ENCODE results near the gene ADAMTS18. TPM values are rescaled to one million over a fixed set of nuclear protein-coding genes. Genes with fewer than 3 reads are reported as not detected.

ADAMTS18 gene
- total and polyA plus RNA-seq, 9 of the 15 experiments (the other 6 are each of a cell fraction or from before 2014, with no cell fraction given) = not detected

GRCh38 chr16:77424871-77425604 is 9.8 kb downstream of the ADAMTS18 start:
- no peak for TF ChIP-seq ZSCAN29 (IDR thresholded peaks at IDR 0.05)
- TF ChIP-seq FOXA3 (CRISPR knock-in tag; conservative IDR thresholded peaks at IDR 0.05 in 1 of 2, IDR thresholded peaks at IDR 0.05 in 1 of 2) = no peak
- no peak for TF ChIP-seq ZNF76 (CRISPR knock-in tag; IDR thresholded peaks at IDR 0.05; ENCODE audit: borderline replicate concordance)
- no peak for TF ChIP-seq ZNF584 (CRISPR knock-in tag; IDR thresholded peaks at IDR 0.05; ENCODE audit: low read depth)
- TF ChIP-seq ZBTB12 (CRISPR knock-in tag; IDR thresholded peaks at IDR 0.05) = no peak
- TF ChIP-seq ZNF282 (CRISPR knock-in tag; IDR thresholded peaks at IDR 0.05) = no peak
- FAIRE-seq (no peak), ATAC-seq (no peak), DNase-seq (ENCODE audit: extremely low read depth in 1 of 4, low spot score in 3 of 4) (no peak)
- Histone ChIP-seq H3K4me3 (no peak overlapping the region), H3K27me3 (ENCODE audit: control insufficient read depth in 2 of 2, insufficient read depth in 2 of 2, low read length in 2 of 2) (no peaks in the 10 kb centered on the region), H2AFZ (ENCODE audit: low read depth, low read length) (no peak overlapping the region), H3K36me3 (ENCODE audit: control insufficient read depth, insufficient read depth, low read length) (no peaks in the 10 kb centered on the region), H3K9ac (ENCODE audit: insufficient read depth in 1 of 2, low read depth in 2 of 2, low read length in 2 of 2) (no peak overlapping the region), H3K9me3 (replicated peaks; ENCODE audit: control insufficient read depth, insufficient read depth, low read depth, low read length) (no peaks in the 10 kb centered on the region), H3K4me1 (replicated peaks in 1 of 2; ENCODE audit: control insufficient read depth in 2 of 2, insufficient read depth in 2 of 2, low read length in 2 of 2) (no peaks in the 10 kb centered on the region), H3K79me2 (ENCODE audit: control insufficient read depth, insufficient read depth, low read length) (no peaks in the 10 kb centered on the region), H3K4me2 (ENCODE audit: insufficient read depth, low read length) (no peak overlapping the region), H3K27ac (ENCODE audit: extremely low read depth, low read depth, low read length) (no peak overlapping the region), H3K9me1 (ENCODE audit: control insufficient read depth, insufficient read depth, low read length) (no peaks in the 10 kb centered on the region), H4K20me1 (replicated peaks; ENCODE audit: control insufficient read depth, insufficient read depth, low read length) (no peaks in the 10 kb centered on the region)
- in situ Hi-C loops (cut with MboI) (no loop called here), intact Hi-C loops (cut with micrococcal nuclease) (no loop called here)
- WGBS (ENCODE audit: insufficient coverage, low coverage, missing lambda C conversion rate) = 0% methylated on average over 10 of the region's 10 CpGs
- ChIA-PET POLR2A (interaction anchor here (0.6 kb wide), 1 partner anchor 15 kb away, joined by 3 read pairs; no protein-coding TSS in a partner anchor), CTCF (ENCODE audit: low intra/inter-chr PET ratio) (no interaction called here)
- BruUV-seq (replicated peaks) = no TSS peak
